ENCODE results near the gene TMEM212. TPM values are rescaled to one million over a fixed set of nuclear protein-coding genes. Genes with fewer than 3 reads are reported as not detected.

Gene TMEM212
- total RNA-seq = not detected

DNA sequence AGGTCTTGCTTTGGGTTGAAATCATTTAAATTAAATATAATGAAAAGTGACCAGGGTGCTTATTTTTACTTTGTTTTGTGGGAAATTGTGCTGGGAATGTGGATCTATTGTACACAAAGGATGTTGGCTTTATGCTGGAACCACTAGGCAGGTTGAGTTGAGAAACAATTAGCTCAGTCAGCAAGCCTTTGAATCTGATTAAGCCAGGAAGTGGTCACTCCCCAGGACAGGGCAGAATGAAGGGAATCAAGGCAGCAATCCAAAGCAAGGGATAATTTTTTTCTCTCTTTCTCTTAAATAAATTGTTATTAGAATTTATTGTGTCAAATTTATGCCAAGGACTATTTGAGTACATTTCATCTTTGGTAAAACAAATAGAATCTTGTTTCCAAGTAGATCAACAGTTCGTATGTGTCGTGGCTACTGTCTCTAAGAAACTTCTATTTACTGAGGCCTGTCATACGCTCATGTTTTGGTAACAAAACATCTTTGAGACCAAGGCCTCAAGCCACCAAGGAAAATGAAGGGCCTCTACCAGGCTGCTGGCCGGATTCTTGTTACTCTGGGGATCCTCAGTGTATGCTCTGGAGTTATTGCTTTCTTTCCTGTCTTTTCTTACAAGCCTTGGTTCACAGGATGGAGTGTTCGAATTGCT lies at the start of gene TMEM212:
Gene TMEM212, plus strand, starts transcription at position 486 of the 655 bp plus-strand sequence. Its CDS starts 35 bp downstream, at position 521.
- H3K4me1 ChIP-seq = peaks cover 0 to 7% (median 0%) of the 10 kb centered on the region in 4 donors
- H3K27ac ChIP-seq = peak within 1 kb of the TSS in 2 of 4 donors; percentile 27 to 57
- no peak for DNase-seq
- no peaks in the 10 kb centered on the region for H3K36me3 ChIP-seq
- no peaks in the 10 kb centered on the region for H3K27me3 ChIP-seq
- no peak within 1 kb of the TSS for H3K4me3 ChIP-seq
- no peak for TF ChIP-seq POLR2A (IDR thresholded peaks at IDR 0.05)
- no peaks in the 10 kb centered on the region for H3K9me3 ChIP-seq

GRCh38 chr3:171796625-171797264 lies 46.4 kb upstream of the TMEM212 start:
- DNase-seq = no peak
- H3K9me3 ChIP-seq = no peaks in the 10 kb centered on the region
- H3K27ac ChIP-seq = no peak overlapping the region
- H3K4me1 ChIP-seq = peaks cover 0 to 18% (median 0%) of the 10 kb centered on the region in 4 donors
- no peaks in the 10 kb centered on the region for H3K27me3 ChIP-seq
- no peaks in the 10 kb centered on the region for H3K36me3 ChIP-seq
- TF ChIP-seq, protein P1, sequence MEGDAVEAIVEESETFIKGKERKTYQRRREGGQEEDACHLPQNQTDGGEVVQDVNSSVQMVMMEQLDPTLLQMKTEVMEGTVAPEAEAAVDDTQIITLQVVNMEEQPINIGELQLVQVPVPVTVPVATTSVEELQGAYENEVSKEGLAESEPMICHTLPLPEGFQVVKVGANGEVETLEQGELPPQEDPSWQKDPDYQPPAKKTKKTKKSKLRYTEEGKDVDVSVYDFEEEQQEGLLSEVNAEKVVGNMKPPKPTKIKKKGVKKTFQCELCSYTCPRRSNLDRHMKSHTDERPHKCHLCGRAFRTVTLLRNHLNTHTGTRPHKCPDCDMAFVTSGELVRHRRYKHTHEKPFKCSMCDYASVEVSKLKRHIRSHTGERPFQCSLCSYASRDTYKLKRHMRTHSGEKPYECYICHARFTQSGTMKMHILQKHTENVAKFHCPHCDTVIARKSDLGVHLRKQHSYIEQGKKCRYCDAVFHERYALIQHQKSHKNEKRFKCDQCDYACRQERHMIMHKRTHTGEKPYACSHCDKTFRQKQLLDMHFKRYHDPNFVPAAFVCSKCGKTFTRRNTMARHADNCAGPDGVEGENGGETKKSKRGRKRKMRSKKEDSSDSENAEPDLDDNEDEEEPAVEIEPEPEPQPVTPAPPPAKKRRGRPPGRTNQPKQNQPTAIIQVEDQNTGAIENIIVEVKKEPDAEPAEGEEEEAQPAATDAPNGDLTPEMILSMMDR (IDR thresholded peaks at IDR 0.05) = no peak
- no peak for TF ChIP-seq POLR2A (IDR thresholded peaks at IDR 0.05)
- H3K4me3 ChIP-seq = no peak overlapping the region

DNA sequence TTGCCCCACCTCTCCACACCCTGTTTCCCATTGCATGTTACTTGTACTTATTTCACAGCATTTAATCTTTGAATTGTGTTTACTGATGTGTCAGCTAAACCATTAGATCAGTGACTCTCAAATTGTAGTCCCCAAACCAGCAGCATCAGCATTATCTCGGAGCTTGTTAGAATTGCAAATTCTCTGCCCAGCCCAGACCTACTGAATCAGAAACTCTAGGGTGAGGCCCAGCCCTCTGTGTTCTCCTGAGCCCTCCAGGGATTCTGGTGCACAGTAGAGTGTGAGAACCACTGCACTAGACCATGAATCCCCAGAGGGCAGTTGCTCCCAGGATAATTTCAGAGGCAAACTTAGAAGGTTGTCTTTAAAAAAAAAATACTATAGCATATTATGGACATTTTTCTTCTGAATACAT lies 45.9 kb upstream of the TMEM212 start:
- no peaks in the 10 kb centered on the region for H3K36me3 ChIP-seq
- no peaks in the 10 kb centered on the region for H3K27me3 ChIP-seq
- H3K9me3 ChIP-seq = no peaks in the 10 kb centered on the region
- no peak overlapping the region for H3K4me3 ChIP-seq
- H3K27ac ChIP-seq = no peak overlapping the region
- H3K4me1 ChIP-seq = peaks cover 0 to 14% (median 0%) of the 10 kb centered on the region in 4 donors
- no peak for DNase-seq
- TF ChIP-seq, protein P1 (IDR thresholded peaks at IDR 0.05) = no peak
- no peak for TF ChIP-seq POLR2A (IDR thresholded peaks at IDR 0.05)

- Histone ChIP-seq H3K27me3 (no peaks in the 10 kb centered on the region), H3K4me1 (peaks cover 0 to 12% (median 0%) of the 10 kb centered on the region in 4 donors), H3K9me3 (no peaks in the 10 kb centered on the region), H3K36me3 (no peaks in the 10 kb centered on the region), H3K27ac (no peak overlapping the region), H3K4me3 (no peak overlapping the region)
- TF ChIP-seq, protein P1 (IDR thresholded peaks at IDR 0.05) = no peak
- TF ChIP-seq POLR2A (IDR thresholded peaks at IDR 0.05) = no peak
- DNase-seq = no peak
These were observed 45.3 kb upstream of the TMEM212 start for GRCh38 chr3:171797873-171798272.

- H3K9me3 ChIP-seq = no peaks in the 10 kb centered on the region
- no peak overlapping the region for H3K4me3 ChIP-seq
- DNase-seq = no peak
- H3K4me1 ChIP-seq = peaks cover 0 to 12% (median 0%) of the 10 kb centered on the region in 4 donors
- TF ChIP-seq, protein P1 (IDR thresholded peaks at IDR 0.05) = no peak
- no peak for TF ChIP-seq POLR2A (IDR thresholded peaks at IDR 0.05)
- no peak overlapping the region for H3K27ac ChIP-seq
- no peaks in the 10 kb centered on the region for H3K36me3 ChIP-seq
- no peaks in the 10 kb centered on the region for H3K27me3 ChIP-seq
These were observed 43.6 kb upstream of the TMEM212 start for GRCh38 chr3:171799501-171799900.
